BLaER1 treated with 17β-estradiol and CSF1 and Interleukin-3, amounts not matched to agents 10 nM and 100 nM (cell line): ENCODE measurements around the gene JTB.

Experiments used
- H3K27ac ChIP-seq, 11 experiments: shearing (Covaris generic); formaldehyde crosslinking; 2 replicates each; pipeline ENCODE4 v1.8.1; 2022
- H3K27me3 ChIP-seq, 11 experiments: shearing (Covaris generic); formaldehyde crosslinking; 2 replicates each; pipeline ENCODE4 v1.8.1; 2022
- H3K36me3 ChIP-seq, 11 experiments: shearing (Covaris generic); formaldehyde crosslinking; 2 replicates each; pipeline ENCODE4 v1.8.1; 2022
- H3K4me1 ChIP-seq, 10 experiments: shearing (Covaris generic); formaldehyde crosslinking; 2 replicates each; pipeline ENCODE4 v1.8.1; 2022
- H3K4me2 ChIP-seq, 11 experiments: shearing (Covaris generic); formaldehyde crosslinking; 2 replicates each; pipeline ENCODE4 v1.8.1; 2022
- H3K4me3 ChIP-seq, 10 experiments: shearing (Covaris generic); formaldehyde crosslinking; 2 replicates each; pipeline ENCODE4 v1.8.1; 2022
- H3K9ac ChIP-seq, 11 experiments: shearing (Covaris generic); formaldehyde crosslinking; 2 replicates each; pipeline ENCODE4 v1.8.1; 2022
- H3K9me3 ChIP-seq, 11 experiments: shearing (Covaris generic); formaldehyde crosslinking; replicated peaks in 1 of 11; 2 replicates each; pipeline ENCODE4 v1.8.1; 2022
- H4K20me1 ChIP-seq, 11 experiments: shearing (Covaris generic); formaldehyde crosslinking; 2 replicates each; pipeline ENCODE4 v1.8.1; 2022
- Cebpa-rat ChIP-seq, 11 experiments: shearing (Covaris generic); IDR thresholded peaks; 2 replicates each; pipeline ENCODE4 v1.8.1; 2022

JTB gene

DNA sequence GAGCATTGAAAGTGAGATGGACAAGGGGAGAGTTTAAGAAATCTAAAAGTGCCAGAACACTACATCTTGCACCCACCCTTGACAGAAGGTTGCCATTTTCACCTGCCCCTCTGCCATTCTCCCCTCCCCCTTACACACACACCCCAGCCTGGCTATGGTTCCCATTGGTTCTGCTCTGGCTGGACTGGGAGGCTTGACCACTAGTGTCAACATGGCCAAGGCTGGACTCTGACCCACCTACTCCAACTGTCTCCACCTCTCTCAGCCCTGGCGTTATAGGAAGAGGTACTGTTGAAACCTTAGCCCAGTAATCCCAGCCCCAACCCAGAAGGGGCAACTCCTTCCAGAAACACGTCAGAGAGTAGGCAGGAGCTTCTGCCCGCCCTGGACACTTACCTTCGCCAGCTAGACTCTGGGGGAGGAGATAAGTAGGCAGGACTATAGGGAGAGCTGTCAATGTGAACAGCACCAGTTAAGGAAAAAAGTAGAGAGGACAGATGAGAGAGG lies 23.6 kb downstream of the JTB start:
- Histone ChIP-seq H3K9ac (peak overlapping the region in 7 of 11 experiments; percentile 1 to 86 (median 14); a peak in 4 of 22 replicates), H3K27me3 (no peaks in the 10 kb centered on the region), H3K9me3 (no peaks in the 10 kb centered on the region), H3K27ac (no peak overlapping the region), H3K4me1 (peaks cover 39 to 80% (median 46%) of the 10 kb centered on the region in 10 experiments), H3K36me3 (peaks cover 60 to 63% (median 61%) of the 10 kb centered on the region in 11 experiments), H3K4me2 (0 out of 22 replicates have a peak overlapping the region, but pooled peaks of 2 of the 11 experiments have one; percentile 91 to 98), H4K20me1 (peaks cover 39 to 75% (median 54%) of the 10 kb centered on the region in 11 experiments), H3K4me3 (no peak overlapping the region)
- TF ChIP-seq Cebpa-rat (IDR thresholded peaks at IDR 0.05), result no peak

DNA sequence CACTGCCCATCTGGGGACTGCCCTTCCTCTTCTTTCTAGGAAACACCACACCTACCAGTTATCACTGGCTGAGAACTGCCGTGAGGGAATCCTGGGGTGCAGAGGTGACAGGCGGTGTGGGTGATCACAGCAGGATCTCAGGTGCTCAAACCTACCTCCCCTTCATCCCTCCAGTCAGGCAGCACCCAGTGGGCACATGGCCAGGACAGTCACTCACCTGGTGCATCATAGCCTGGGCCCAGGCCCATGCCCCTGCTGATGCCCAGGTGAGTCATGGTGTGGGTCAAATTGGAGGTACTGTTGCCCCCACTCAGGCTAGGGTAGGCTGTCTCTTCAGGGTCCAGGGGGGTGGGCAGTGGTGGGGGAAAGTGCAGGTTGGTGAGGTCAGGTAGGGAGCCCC lies 25.7 kb downstream of the JTB start:
- Histone ChIP-seq H4K20me1 (peaks cover 28 to 71% (median 47%) of the 10 kb centered on the region in 11 experiments), H3K4me3 (no peak overlapping the region), H3K9me3 (no peaks in the 10 kb centered on the region), H3K36me3 (peaks cover 78 to 83% (median 80%) of the 10 kb centered on the region in 11 experiments), H3K27ac (no peak overlapping the region), H3K4me2 (peak overlapping the region in 1 of 11 experiments; percentile 29; a peak in 1 of 22 replicates), H3K27me3 (no peaks in the 10 kb centered on the region), H3K4me1 (peaks cover 34 to 95% (median 55%) of the 10 kb centered on the region in 10 experiments), H3K9ac (peak overlapping the region in 1 of 11 experiments; percentile 45; a peak in 1 of 22 replicates)
- TF ChIP-seq Cebpa-rat (IDR thresholded peaks at IDR 0.05), result no peak

DNA sequence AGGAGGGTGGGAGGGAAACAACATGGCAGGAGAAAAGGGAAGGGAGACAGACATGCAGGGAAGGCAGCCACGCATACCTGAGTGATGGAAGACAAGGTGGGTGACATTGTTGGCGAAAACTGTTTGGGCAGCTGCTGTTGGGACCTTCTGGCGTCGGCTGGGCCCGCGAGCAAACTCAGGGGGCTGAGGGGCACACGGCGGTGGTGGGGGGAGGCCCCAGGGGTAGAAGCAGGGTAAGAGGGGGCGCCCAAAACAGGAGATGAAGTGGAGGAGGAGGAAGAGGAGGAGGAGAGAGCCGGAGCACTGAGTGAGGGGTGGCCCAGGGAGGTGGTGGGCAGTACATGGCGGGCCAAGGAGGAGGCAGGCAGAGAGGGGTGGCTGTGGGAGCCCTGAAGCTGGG lies 26.3 kb downstream of the JTB start:
- no peak for TF ChIP-seq Cebpa-rat (IDR thresholded peaks at IDR 0.05)
- Histone ChIP-seq H3K36me3 (peaks cover 78 to 83% (median 80%) of the 10 kb centered on the region in 11 experiments), H3K4me1 (peaks cover 30 to 91% (median 51%) of the 10 kb centered on the region in 10 experiments), H3K27ac (peak overlapping the region in 1 of 11 experiments; percentile 4; a peak in 1 of 22 replicates), H4K20me1 (peaks cover 22 to 65% (median 41%) of the 10 kb centered on the region in 11 experiments), H3K4me2 (peak overlapping the region in 2 of 11 experiments; percentile 55 to 72; a peak in 2 of 22 replicates), H3K9me3 (no peaks in the 10 kb centered on the region), H3K4me3 (no peak overlapping the region), H3K27me3 (no peaks in the 10 kb centered on the region), H3K9ac (peak overlapping the region in 3 of 11 experiments; percentile 4 to 45 (median 17); a peak in 2 of 22 replicates)

DNA sequence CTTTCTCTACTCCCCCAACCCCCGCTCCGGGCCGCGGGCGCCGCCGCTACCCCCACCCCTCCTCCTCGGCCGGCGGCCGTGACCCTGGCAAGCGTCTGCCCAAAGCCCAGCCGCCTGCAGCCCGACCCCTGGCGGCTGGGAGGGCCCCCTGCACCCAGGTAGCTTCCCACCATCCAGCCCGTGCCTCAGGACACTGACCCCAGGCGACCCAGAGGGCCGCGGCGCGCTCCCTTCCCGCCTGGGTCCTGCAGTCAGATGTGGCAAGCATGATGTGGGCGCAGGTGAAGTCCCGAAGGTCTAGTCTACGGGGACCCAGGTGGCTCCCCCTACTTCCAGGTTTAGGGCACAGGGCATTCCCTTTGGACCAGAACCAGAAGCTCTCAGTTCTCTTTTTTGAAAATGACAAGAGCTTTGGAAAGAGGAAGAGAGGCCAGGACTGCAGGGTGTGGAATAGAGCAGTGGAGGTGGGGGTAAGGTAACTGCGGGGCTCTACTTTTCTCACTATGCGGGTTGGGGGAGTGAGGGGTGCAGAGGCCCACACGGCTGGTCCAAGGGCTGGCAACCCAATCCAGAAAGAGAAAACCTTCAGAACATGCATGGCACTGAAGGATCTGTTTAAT lies 30.7 kb downstream of the JTB start, which contains the start of gene DENND4B:
Gene DENND4B, minus strand, starts transcription at position 97 of the 620 bp plus-strand sequence. CDS start 2,344 bp downstream, outside the sequence.
- Histone ChIP-seq H3K4me2 (peak within 1 kb of the TSS; percentile 96 to 99 (median 98)), H3K4me1 (peaks cover 38 to 81% (median 65%) of the 10 kb centered on the region in 10 experiments), H3K27ac (peak within 1 kb of the TSS; percentile 98 to 100 (median 100)), H3K4me3 (peak within 1 kb of the TSS; percentile 70 to 87 (median 83)), H3K36me3 (peaks cover 64 to 74% (median 72%) of the 10 kb centered on the region in 11 experiments), H3K9me3 (no peaks in the 10 kb centered on the region), H3K9ac (peak within 1 kb of the TSS; percentile 97 to 100 (median 100)), H4K20me1 (peaks cover 0 to 37% (median 11%) of the 10 kb centered on the region in 11 experiments; a peak in 12 of 22 replicates), H3K27me3 (no peaks in the 10 kb centered on the region)
- TF ChIP-seq Cebpa-rat (IDR thresholded peaks at IDR 0.05), result no peak

DNA sequence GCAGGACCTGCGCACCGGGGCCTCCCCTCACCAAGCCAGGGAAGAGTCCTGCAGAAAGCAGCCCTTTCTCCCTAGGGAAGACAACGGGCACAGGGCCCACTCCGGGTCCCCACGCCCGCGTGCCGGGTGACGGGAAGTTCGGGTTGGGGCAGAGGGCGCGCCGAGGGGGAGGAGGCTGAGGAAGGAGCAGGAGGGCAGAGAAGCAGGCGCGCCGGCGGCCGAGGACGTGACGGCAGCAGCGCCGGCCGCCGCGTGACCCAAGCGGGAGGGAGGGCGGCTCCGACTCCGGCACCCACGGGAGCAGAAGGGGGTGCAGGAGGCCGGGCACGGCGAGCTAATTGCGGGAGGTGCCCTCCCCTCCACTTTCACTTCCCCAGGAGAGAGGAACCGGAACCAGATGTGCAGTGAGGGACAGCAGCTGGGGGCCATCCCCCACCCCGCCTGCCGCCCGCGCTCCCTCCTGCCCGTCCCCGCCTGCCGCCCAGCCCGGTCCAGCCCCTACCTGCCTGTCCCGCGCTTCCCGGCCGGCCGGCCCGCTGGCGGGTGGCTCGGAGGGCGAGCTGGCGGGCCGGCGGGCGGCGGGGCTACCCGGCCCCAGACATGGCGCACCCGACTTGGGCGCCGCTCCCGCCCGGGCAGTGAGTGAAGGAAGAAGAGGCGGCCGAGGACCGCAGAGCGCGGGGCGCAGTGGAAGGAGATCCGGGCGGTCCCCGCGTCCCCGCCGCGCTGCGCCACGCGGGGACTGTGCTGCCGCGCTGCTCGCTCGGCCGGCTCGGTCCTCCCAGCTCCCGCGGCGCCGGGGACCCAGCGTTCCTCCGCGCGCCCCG lies 31.5 kb downstream of the JTB start:
- peak overlapping the region; percentile 96 to 99 (median 98) for H3K4me2 ChIP-seq
- peaks cover 0 to 39% (median 18%) of the 10 kb centered on the region in 11 experiments; a peak in 14 of 22 replicates for H4K20me1 ChIP-seq
- H3K4me1 ChIP-seq, result peaks cover 42 to 81% (median 69%) of the 10 kb centered on the region in 10 experiments
- H3K27me3 ChIP-seq, result no peaks in the 10 kb centered on the region
- H3K9ac ChIP-seq, result peak overlapping the region; percentile 97 to 100 (median 100)
- peak overlapping the region; percentile 98 to 100 (median 100) for H3K27ac ChIP-seq
- peaks cover 64 to 74% (median 72%) of the 10 kb centered on the region in 11 experiments for H3K36me3 ChIP-seq
- H3K4me3 ChIP-seq, result peak overlapping the region; percentile 70 to 87 (median 83)
- H3K9me3 ChIP-seq, result no peaks in the 10 kb centered on the region
- no peak for TF ChIP-seq Cebpa-rat (IDR thresholded peaks at IDR 0.05)

DNA sequence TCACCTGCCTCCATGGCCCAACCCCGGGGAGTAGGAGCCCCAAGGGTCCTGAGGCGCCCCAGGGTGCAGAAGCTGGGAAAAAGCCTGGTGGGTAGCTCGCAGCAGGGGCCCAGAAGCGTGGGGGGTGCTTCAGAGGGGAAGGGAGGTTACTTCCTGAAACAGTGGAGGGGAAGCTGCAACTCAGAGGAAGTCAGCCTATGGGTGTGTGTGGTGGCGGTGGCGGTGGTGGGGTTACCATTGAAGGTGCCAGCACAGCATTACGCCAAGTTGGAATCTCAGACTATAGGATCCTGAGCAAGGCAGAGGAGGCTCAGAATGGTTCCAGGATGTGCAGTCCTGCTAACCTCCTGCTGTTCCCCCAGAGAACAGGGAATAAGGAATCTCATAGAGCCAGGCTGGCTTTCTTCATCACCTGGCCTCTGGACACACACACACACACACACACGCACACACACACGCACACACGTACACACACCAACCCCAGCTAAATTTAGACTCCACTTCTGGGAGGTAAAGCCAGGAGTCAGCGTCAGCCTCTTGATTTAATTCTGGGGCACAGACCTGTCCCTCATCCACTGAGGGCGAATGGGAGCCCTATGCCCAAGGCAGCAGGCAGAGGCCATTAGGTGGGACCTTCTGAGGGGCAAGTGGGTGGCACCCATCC lies 32.2 kb downstream of the JTB start:
- no peak for TF ChIP-seq Cebpa-rat (IDR thresholded peaks at IDR 0.05)
- H3K36me3 ChIP-seq, result peaks cover 64 to 74% (median 72%) of the 10 kb centered on the region in 11 experiments
- H3K4me1 ChIP-seq, result peaks cover 42 to 78% (median 66%) of the 10 kb centered on the region in 10 experiments

DNA sequence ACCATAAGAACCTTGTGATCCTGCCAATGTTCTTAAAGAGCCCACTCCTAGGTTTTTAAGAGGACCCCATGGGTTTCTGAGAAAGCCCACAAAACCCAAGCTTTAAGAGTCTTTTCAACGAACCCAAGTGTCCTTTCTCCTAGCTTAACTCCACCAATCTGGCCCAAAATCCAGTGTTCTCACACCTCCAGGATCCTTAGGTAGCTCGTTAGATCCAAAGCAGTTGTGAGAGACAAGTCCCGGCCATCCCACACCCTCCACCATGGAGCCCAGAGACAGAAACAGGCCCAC lies 32.7 kb downstream of the JTB start:
- peaks cover 37 to 78% (median 61%) of the 10 kb centered on the region in 10 experiments for H3K4me1 ChIP-seq
- H3K9ac ChIP-seq, result peak overlapping the region; percentile 97 to 100 (median 100)
- peaks cover 0 to 51% (median 30%) of the 10 kb centered on the region in 11 experiments; a peak in 15 of 22 replicates for H4K20me1 ChIP-seq
- no peaks in the 10 kb centered on the region for H3K9me3 ChIP-seq
- H3K27ac ChIP-seq, result peak overlapping the region; percentile 98 to 100 (median 100)
- no peak for TF ChIP-seq Cebpa-rat (IDR thresholded peaks at IDR 0.05)
- peak overlapping the region; percentile 96 to 99 (median 98) for H3K4me2 ChIP-seq
- peak overlapping the region; percentile 70 to 87 (median 83) for H3K4me3 ChIP-seq
- H3K36me3 ChIP-seq, result peaks cover 64 to 74% (median 72%) of the 10 kb centered on the region in 11 experiments
- no peaks in the 10 kb centered on the region for H3K27me3 ChIP-seq

More for the DNA sequence above, 32.2 kb downstream of the JTB start:
- H3K9me3 ChIP-seq, result no peaks in the 10 kb centered on the region
- H4K20me1 ChIP-seq, result peaks cover 0 to 46% (median 25%) of the 10 kb centered on the region in 11 experiments; a peak in 15 of 22 replicates
- no peaks in the 10 kb centered on the region for H3K27me3 ChIP-seq
- H3K4me3 ChIP-seq, result peak overlapping the region; percentile 70 to 87 (median 83)
- H3K4me2 ChIP-seq, result peak overlapping the region; percentile 96 to 99 (median 98)
- H3K27ac ChIP-seq, result peak overlapping the region; percentile 98 to 100 (median 100)
- H3K9ac ChIP-seq, result peak overlapping the region; percentile 97 to 100 (median 100)
